KOPT-K1 (cell line): Measurements from ENCODE around the gene COL9A3.

Experiments
- H3K27ac ChIP-seq: fragments of 200-600 bp; sonication (generic); 2 replicates; pipeline ENCODE4 v1.5.1; 2016; ENCODE audit warnings: antibody characterized with exemption, mild to moderate bottlenecking, low read depth, low read length; ENCODE audit not compliant: poor library complexity, severe bottlenecking
- H3K36me3 ChIP-seq: fragments of 200-600 bp; sonication (generic); 2 replicates; pipeline ENCODE4 v1.5.1; 2017; ENCODE audit warnings: antibody characterized with exemption, mild to moderate bottlenecking, low read length, moderate library complexity; ENCODE audit not compliant: insufficient read depth
- H3K9me3 ChIP-seq: fragments of 200-600 bp; sonication (generic); 2 replicates; pipeline ENCODE4 v1.5.1; 2017; ENCODE audit warnings: antibody characterized with exemption, low read length, mild to moderate bottlenecking; ENCODE audit not compliant: insufficient read depth, poor library complexity, severe bottlenecking

The COL9A3 gene

GRCh38 chr20:62820962-62821725 lies 4.3 kb downstream of the COL9A3 start:
- H3K9me3 ChIP-seq, result no peaks in the 10 kb centered on the region
- no peaks in the 10 kb centered on the region for H3K36me3 ChIP-seq
- no peak overlapping the region for H3K27ac ChIP-seq

GRCh38 chr20:62821726-62822210 lies 4.9 kb downstream of the COL9A3 start:
- H3K36me3 ChIP-seq, result no peaks in the 10 kb centered on the region
- H3K9me3 ChIP-seq, result no peaks in the 10 kb centered on the region
- no peak overlapping the region for H3K27ac ChIP-seq

DNA sequence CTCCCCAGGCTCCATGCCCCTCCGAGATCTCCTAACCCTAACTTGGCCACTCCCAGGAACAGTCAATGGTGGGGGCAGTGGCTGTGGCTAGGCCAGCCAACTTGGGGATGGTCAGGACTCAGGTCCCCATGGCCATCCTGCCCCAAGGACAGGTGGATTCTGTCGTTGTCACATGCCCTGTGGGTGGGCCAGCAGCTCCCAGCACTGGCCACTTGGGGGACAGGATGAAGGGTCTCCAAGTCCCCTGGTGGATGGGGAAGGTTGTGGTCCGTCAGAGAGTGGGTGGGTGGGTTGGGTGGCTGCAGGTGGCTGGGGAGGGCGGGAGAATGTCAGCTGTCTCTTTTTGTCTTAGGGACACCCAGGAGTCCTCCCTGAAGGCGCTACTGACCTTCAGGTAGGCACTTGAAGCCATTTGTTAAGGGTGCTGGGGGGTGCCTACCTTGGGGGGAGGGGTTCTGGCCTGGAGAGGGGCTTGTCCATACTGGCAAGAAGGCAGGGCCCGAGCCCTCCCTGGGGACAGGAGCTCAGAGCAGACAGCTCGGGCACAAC lies 5.5 kb downstream of the COL9A3 start:
- no peaks in the 10 kb centered on the region for H3K9me3 ChIP-seq
- no peaks in the 10 kb centered on the region for H3K36me3 ChIP-seq
- H3K27ac ChIP-seq, result no peak overlapping the region

GRCh38 chr20:62822788-62823651 lies 6.2 kb downstream of the COL9A3 start:
- H3K36me3 ChIP-seq, result no peaks in the 10 kb centered on the region
- H3K9me3 ChIP-seq, result no peaks in the 10 kb centered on the region
- no peak overlapping the region for H3K27ac ChIP-seq

DNA sequence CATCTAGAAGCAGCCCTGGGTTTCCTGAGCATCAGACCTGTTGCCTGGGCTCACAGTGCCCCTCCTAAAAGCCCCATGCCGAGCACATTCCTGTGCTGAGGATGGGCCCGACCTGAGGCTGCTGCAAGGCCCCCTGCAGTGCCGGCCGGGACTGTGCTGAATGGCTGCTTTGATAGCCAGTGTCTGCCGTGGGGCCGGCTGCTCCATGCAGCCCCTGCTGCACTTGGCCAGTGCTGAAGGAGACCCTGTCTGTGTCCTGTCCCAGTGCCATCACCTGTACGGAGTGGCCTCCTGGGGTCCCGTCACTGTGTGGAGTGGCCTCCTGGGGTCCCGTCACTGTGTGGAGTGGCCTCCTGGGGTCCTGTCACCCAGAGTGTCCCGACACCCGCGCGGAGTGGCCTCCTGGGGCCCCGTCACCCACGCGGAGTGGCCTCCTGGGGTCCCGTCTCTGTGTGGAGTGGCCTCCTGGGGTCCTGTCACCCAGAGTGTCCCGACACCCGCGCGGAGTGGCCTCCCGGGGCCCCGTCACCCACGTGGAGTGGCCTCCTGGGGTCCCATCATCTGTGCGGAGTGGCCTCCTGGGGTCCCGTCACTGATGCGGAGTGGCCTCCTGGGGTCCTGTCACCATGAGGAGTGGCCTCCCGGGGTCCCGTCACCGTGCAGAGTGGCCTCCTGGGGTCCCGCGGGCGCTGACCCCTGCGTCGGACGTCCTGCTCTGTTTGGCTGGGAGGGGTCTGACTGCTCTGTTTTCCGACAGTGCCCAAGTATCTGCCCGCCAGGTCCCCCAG lies 7.0 kb downstream of the COL9A3 start:
- Histone ChIP-seq H3K9me3 (no peaks in the 10 kb centered on the region), H3K36me3 (no peaks in the 10 kb centered on the region), H3K27ac (no peak overlapping the region)

- H3K9me3 ChIP-seq, result no peaks in the 10 kb centered on the region
- peak overlapping the region; percentile 48 for H3K27ac ChIP-seq
- H3K36me3 ChIP-seq, result no peaks in the 10 kb centered on the region
Observed at GRCh38 chr20:62824476-62825332, 7.9 kb downstream of the COL9A3 start.

GRCh38 chr20:62825333-62825985 lies 8.6 kb downstream of the COL9A3 start:
- Histone ChIP-seq H3K36me3 (no peaks in the 10 kb centered on the region), H3K27ac (no peak overlapping the region), H3K9me3 (no peaks in the 10 kb centered on the region)

DNA sequence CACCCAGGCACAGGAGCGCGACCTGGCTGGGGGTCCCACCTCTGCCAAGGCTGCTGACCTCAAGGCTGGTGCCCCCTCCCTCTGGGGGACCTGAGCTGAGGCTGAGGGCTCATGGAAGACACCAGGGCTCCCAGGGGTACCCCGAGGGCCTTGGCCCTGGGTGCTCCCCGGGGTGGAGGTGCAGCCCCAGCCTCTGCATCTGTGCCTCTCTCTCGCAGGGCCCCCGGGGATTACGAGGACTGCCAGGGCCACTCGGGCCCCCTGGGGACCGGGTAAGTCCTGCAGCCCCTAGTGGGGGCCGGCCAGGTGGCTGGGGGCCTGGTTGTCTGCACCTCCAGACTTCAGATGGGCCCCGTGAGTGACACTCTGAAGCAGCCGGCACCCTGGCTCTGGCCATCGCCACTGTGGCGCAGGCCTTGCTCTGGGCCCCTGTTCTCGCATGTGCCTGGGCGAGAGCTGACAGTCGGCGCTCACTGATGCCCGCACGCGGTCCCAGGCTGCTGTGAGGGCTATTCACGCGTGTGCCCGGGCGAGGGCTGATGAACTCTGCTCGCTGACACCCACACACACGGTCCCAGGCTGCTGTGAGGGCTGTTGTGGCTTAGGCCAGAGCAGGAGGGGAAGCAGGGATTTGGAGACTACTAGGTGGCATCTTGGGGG lies 9.3 kb downstream of the COL9A3 start:
- Histone ChIP-seq H3K36me3 (no peaks in the 10 kb centered on the region), H3K27ac (no peak overlapping the region), H3K9me3 (no peaks in the 10 kb centered on the region)

DNA sequence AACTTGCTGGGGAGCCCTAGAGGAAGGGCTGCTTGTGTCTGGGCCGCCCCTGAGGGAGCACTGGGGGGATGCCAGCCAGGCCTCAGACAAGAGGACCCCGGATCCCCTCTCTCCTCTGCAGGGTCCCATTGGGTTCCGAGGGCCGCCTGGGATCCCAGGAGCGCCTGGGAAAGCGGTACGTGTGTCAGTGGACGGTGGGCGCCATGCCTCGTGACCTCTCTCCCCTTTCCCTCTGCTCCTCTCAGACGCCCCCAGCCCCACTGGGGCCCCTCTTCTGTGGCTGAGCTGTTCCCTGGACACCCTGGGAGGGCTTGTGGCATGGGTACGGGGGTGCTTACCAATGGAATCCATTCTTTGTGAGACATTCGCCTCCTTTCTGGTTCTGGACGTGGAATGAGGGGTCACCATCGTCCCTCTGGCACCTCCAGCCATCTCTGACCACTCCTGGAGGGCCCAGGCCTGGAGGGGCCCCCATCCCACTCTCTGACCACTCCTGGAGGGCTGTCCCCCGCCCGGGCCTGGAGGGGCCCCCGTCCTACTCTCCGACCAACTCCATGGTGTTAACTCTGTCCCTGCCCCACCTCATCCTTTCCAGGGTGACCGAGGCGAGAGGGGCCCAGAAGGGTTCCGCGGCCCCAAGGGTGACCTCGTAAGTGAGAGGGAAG lies 9.9 kb downstream of the COL9A3 start:
- Histone ChIP-seq H3K9me3 (no peaks in the 10 kb centered on the region), H3K27ac (no peak overlapping the region), H3K36me3 (no peaks in the 10 kb centered on the region)

GRCh38 chr20:62827311-62828038 lies 10.6 kb downstream of the COL9A3 start:
- Histone ChIP-seq H3K36me3 (no peaks in the 10 kb centered on the region), H3K27ac (no peak overlapping the region), H3K9me3 (no peaks in the 10 kb centered on the region)

DNA sequence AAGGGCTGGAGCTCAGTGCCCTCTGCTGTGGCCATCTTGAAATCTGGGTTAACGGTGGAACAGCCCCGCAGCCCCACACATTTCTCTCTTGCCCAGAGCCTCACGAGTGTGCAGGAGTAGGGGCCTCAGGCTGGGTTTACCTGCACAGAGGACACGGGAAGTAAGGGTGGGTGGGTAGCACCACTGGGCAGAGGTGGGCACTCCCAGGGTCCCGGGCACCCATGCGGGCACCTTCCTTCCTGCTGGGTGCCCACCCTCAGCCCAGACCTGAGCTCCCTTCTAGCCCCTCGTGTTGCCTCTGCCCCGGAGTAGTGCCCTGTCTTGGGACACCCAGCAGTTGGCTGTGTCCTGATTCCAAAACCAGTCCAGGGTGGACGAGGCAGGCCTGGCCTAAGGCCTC lies 11.2 kb downstream of the COL9A3 start:
- no peak overlapping the region for H3K27ac ChIP-seq
- H3K9me3 ChIP-seq, result no peaks in the 10 kb centered on the region
- no peaks in the 10 kb centered on the region for H3K36me3 ChIP-seq

- H3K27ac ChIP-seq, result no peak overlapping the region
- H3K36me3 ChIP-seq, result no peaks in the 10 kb centered on the region
Observed at GRCh38 chr20:62828511-62829230, 11.8 kb downstream of the COL9A3 start.

More at GRCh38 chr20:62828511-62829230, 11.8 kb downstream of the COL9A3 start:
- no peaks in the 10 kb centered on the region for H3K9me3 ChIP-seq
